PFSK-1 (cell line): ENCODE results near the gene ACSS2.

Experiments
- FOXP2 ChIP-seq: optimal IDR thresholded peaks from 2 replicates; pipeline ENCODE3; 2011; ENCODE audit warnings: borderline replicate concordance, control low read depth, inconsistent platforms; ENCODE audit not compliant: insufficient read depth; ENCODE audit errors: extremely low read length, extremely low read depth
- POLR2AphosphoS5 ChIP-seq: IDR thresholded peaks from 2 replicates; pipeline ENCODE4 v1.6.1; 2012; ENCODE audit warnings: low read depth, mild to moderate bottlenecking, control low read depth, low read length, moderate library complexity
- SIN3A ChIP-seq: IDR thresholded peaks from 2 replicates; pipeline ENCODE4 v1.6.1; 2012; ENCODE audit warnings: mild to moderate bottlenecking, low read length, moderate library complexity, borderline replicate concordance; ENCODE audit not compliant: insufficient read depth
- TAF1 ChIP-seq: IDR thresholded peaks from 2 replicates; pipeline ENCODE4 v1.6.1; 2012; ENCODE audit warnings: low read length, control low read depth, borderline replicate concordance; ENCODE audit not compliant: insufficient read depth
- TF ChIP-seq, protein P1 (sequence below), 2 experiments: IDR thresholded peaks; 2 replicates each; pipeline versions ENCODE4 v1.6.1 to v1.8.0; 2011 to 2012; ENCODE audit warnings: low read depth in 2 of 2, low read length in 2 of 2, control low read depth in 1 of 2, inconsistent platforms in 1 of 2, mild to moderate bottlenecking in 1 of 2, moderate library complexity in 1 of 2; ENCODE audit not compliant: insufficient read depth in 1 of 2

Gene ACSS2

DNA sequence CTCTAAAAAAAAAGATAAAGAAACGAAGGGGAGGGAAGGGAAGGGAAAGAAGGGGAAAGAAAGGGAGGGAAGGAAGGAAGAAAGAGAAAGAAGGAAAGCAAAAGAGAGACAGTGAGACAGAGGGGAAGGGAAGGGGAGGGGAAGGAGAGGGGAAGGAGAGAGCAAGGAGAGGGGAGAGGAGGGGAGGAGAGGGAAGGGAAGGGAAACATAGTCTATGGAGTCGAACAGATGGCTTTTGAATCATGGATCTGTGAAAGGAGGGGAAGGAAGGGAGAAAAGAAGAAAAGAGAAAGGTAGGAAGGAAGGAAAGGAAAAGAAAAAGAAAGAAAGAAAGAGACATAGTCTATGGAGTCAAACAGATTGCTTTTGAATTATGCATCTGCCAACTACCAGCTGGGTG is 34.3 kb upstream of the ACSS2 start:
- TF ChIP-seq POLR2AphosphoS5, result no peak
- TF ChIP-seq TAF1, result no peak
- TF ChIP-seq FOXP2, result no peak
- no peak for TF ChIP-seq SIN3A
- TF ChIP-seq, protein P1, sequence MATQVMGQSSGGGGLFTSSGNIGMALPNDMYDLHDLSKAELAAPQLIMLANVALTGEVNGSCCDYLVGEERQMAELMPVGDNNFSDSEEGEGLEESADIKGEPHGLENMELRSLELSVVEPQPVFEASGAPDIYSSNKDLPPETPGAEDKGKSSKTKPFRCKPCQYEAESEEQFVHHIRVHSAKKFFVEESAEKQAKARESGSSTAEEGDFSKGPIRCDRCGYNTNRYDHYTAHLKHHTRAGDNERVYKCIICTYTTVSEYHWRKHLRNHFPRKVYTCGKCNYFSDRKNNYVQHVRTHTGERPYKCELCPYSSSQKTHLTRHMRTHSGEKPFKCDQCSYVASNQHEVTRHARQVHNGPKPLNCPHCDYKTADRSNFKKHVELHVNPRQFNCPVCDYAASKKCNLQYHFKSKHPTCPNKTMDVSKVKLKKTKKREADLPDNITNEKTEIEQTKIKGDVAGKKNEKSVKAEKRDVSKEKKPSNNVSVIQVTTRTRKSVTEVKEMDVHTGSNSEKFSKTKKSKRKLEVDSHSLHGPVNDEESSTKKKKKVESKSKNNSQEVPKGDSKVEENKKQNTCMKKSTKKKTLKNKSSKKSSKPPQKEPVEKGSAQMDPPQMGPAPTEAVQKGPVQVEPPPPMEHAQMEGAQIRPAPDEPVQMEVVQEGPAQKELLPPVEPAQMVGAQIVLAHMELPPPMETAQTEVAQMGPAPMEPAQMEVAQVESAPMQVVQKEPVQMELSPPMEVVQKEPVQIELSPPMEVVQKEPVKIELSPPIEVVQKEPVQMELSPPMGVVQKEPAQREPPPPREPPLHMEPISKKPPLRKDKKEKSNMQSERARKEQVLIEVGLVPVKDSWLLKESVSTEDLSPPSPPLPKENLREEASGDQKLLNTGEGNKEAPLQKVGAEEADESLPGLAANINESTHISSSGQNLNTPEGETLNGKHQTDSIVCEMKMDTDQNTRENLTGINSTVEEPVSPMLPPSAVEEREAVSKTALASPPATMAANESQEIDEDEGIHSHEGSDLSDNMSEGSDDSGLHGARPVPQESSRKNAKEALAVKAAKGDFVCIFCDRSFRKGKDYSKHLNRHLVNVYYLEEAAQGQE (IDR thresholded peaks at IDR 0.05; ENCODE audit: insufficient read depth in 1 of 2, low read depth in 2 of 2, low read length in 2 of 2), result no peak

DNA sequence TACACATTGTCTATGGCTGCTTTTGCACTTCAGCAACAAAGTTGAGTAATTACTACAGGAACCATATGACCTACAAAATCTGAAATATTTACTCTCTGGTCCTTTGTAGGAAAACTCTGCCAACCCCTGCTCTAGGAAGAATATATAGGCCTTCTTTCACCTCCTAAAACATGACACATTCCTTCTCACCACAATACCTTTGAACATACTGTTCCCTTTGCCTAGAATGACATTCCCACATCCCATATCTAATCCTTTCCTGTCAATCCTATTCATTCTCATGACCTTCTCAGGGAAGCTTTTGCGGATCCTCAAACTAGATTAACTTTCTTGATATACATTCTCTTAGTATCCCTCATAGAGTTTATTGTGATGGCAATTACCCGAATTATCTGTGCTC is 33.0 kb upstream of the ACSS2 start:
- TF ChIP-seq SIN3A (no peak), FOXP2 (no peak), TAF1 (no peak)

DNA sequence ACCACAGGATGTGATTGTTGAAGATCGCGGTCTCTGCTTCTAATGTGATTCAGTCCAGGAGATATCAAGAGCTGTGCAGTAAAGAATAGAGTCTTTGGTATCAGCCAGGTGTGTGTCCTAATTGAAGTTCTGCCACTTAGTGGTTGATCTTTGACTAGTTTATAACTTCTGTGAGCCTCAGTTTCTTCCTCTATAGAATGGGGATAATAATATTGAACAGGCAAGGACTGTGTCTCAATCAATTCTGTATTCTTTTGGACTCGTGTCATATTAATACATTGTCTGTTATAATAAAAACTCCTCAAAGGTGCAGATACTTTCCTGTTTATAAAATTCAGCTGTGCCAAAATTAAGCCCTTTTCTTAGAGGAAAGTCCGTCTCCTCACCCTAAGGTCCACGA is 27.8 kb upstream of the ACSS2 start:
- TF ChIP-seq, protein P1 (IDR thresholded peaks at IDR 0.05; ENCODE audit: insufficient read depth in 1 of 2, low read depth in 2 of 2, low read length in 2 of 2), result no peak
- TF ChIP-seq TAF1, result no peak
- TF ChIP-seq POLR2AphosphoS5, result no peak
- no peak for TF ChIP-seq SIN3A
- no peak for TF ChIP-seq FOXP2

DNA sequence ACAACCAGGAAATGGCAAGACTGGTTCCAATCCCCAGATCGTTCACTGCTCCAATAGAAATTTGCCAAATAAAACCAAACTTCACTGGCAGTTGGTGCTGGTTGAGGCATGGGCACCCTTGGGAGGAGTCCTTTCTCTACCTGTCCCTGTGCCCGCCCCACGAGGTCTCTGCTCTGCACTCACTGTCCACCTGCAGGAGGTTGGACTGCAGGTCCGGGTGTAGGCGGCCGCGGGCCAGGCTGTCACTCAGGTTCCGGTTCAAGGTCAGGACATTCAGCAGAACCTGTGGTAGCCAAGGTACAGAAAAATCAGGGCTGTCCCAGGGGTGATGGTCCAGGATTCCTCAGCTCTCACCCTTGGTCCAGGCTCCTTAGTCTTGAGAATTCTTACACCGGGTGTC is 26.6 kb upstream of the ACSS2 start:
- TF ChIP-seq SIN3A (no peak), TAF1 (no peak), FOXP2 (no peak)

DNA sequence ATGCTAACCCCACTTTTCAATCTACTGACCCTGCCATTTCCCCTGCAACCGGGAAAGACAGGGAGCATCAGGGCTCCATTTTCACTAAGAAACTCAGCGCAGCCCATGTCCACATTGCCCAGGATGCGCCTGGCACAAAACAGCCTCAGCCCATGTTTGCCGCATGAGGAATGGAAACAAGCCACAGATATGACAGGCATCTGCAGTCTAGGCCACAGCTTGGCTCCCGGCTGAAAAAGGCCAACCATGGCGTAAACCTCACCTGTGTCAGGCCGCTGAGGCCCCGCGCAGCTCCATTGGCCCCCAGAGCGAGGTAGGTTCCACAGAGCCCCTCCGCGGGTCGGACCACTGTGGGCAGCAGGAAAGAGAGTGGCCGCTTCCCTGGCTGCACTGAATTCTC is 25.4 kb upstream of the ACSS2 start:
- TF ChIP-seq SIN3A (no peak), FOXP2 (no peak), TAF1 (no peak), POLR2AphosphoS5 (no peak)
- TF ChIP-seq, protein P1 (IDR thresholded peaks at IDR 0.05; ENCODE audit: insufficient read depth in 1 of 2, low read depth in 2 of 2, low read length in 2 of 2), result no peak

DNA sequence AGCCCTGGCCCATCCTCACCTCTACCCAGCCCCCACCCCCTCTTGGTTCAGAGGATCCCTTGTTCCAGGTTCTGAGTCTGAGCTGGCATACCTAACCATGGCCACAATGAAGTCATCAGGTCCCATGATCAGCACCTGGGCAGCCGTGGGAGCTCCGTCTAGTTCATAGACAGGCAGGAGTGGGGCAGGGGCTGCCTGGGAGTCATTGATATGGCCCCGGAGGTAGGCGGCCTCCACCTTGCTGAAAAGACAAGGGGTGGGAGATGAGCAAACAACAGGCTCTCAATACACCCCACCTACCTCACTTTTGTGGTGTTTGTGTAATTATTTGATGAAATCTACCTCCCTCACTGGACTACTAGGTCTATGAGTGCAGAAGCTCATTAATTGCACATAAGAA is 24.1 kb upstream of the ACSS2 start:
- no peak for TF ChIP-seq SIN3A
- no peak for TF ChIP-seq TAF1
- TF ChIP-seq, protein P1 (IDR thresholded peaks at IDR 0.05; ENCODE audit: insufficient read depth in 1 of 2, low read depth in 2 of 2, low read length in 2 of 2), result no peak
